Skin epidermis (tissue), 12 donors: ENCODE measurements around the gene POLK.
"Not testable (repeated sequence)": the region's sequence is repeated elsewhere in the genome, so short reads cannot be mapped to it uniquely, and the experiment has no call there.

Experiments used
- H3K27ac ChIP-seq, 21 experiments: fragments of 200-600 bp; sonication (generic) in 11 of 21; one replicate each; pipeline ENCODE4 v1.5.0; 2020; ENCODE audit warnings: mild to moderate bottlenecking in 3 of 21, inconsistent platforms in 2 of 21, moderate library complexity in 2 of 21
- H3K4me3 ChIP-seq, 7 experiments: fragments of 200-600 bp; sonication (generic) in 2 of 7; one replicate each; pipeline ENCODE4 v1.5.0; 2020; ENCODE audit warnings: inconsistent platforms in 2 of 7, mild to moderate bottlenecking in 2 of 7, moderate library complexity in 1 of 7

The POLK gene

DNA sequence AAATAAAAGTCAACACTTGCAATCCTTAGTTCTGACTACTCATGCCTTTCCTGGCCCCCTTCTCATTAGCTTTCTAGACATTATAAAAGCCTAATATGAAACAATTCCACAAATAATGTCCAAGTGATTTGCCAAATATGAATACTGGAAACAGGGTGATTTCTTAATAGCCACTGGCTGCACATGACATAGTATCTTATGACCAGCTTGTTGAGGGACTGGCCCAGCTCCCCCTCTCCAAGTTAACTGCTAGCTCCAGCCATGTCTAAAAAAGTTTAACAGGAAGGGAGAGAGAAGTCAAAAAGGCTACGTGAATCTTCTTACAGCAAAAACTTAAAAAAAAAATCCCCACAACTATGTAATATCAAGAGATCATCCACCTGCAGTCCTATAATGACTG is 1.7 kb upstream of the POLK start:
- Histone ChIP-seq H3K4me3 (peak overlapping the region; percentile 67 to 96 (median 88)), H3K27ac (peak overlapping the region in 11 of 21 experiments; percentile 80 to 97 (median 92))

DNA sequence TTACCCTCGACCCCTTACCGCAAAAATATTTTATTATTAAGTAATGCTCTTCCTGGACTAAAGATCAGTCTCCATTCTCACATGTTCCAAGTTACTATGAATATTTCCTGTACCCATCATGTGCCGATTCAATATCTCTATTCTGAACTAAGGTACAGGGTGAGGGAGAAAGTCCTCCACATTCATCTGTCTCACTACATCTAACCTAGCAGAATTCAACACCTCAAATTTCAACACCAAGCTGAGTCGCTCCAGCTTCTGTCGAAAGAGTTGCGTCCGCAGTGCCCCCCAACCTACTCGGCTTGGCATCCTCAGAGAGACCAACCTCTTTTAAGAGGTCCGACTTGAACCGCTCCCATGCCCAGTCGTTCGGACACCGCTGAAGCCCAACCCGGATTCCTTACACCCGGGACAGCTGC is 1.3 kb upstream of the POLK start:
- peak overlapping the region; percentile 67 to 96 (median 88) for H3K4me3 ChIP-seq
- peak overlapping the region in 20 of 21 experiments; percentile 80 to 97 (median 92) for H3K27ac ChIP-seq

DNA sequence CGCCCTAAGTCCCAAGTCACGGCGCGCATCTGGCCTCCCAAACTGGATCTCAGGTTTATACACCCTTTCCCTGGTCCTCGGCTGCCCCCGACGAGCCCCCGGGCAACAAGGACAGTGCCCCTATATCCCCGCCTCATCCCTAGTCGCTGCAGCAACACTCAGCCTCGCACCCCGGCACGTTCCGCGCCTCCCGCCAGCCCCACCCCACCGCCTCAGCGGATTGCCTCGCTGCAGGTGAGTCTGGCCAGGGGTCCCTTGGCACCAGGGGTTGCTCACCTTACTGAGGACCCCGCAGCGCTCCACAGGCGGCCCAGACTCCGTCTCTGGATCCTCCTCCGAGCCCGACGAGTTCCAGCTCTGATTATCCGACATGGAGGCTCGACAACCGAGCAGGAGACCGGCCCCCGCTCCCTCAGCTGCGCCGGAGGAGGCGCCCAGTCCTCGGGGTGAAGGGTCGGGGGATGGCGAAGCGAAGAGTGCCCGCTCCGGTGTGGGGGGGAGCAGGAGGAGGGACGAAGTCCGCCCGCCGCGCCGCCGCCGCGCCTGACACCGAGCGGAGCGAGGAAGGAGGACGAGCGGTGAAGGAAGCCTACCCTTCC is 756 bp upstream of the POLK start:
- Histone ChIP-seq H3K27ac (peak overlapping the region; percentile 76 to 97 (median 92)), H3K4me3 (peak overlapping the region; percentile 67 to 96 (median 88))

DNA sequence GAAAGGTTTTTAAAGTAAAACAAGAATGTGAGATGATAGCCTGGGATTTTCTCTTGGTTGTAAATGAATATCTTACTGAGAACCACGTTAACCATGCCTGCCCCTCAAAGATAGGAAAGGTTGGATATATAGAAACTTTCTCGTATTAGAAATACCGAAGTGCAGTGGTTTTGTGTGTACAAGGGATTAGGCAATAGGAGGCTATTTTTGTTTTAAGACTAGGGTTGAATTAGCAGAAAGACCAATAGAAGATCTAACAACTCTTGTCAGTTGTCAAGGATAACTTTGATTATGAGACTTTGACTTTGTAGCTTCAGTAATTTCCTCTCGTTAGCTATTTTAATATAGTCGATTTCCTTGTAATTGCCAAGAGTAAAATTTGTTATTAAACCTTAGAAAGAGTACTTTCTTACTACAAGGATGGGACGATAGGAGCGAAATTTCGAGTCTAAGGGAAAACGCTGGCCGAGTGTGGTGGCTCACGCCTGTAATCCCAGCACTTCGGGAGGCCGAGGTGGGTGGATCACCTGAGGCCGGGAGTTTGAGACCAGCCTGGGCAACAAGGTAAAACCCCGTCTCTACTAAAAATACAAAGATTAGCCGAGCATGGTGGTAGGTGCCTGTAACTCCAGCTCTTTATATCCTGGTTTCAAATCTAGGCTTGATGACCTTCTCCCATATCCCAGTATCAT is 838 bp downstream of the POLK start:
- Histone ChIP-seq H3K27ac (peak overlapping the region; percentile 68 to 97 (median 90)), H3K4me3 (peak overlapping the region; percentile 67 to 96 (median 88))

DNA sequence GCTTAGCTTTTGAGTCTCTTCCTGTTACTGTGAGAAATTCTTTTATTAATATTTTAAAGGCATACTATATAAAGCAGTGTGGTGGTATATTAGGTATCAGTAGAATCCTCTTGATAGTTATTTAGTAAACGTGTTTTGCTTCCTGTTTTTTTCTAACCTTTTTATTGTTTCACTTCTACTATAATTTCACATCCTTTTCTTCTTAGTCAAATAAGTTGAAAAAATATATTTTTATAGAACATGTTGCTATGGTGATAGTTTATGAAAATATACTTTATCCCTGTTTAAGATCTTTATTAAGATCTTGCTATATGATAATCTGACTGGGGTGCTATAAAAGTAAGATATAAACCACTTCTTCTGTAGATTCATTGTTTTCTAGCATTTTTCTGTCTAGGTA is 2.1 kb downstream of the POLK start:
- H3K27ac ChIP-seq = no peak overlapping the region
- H3K4me3 ChIP-seq = no peak overlapping the region

DNA sequence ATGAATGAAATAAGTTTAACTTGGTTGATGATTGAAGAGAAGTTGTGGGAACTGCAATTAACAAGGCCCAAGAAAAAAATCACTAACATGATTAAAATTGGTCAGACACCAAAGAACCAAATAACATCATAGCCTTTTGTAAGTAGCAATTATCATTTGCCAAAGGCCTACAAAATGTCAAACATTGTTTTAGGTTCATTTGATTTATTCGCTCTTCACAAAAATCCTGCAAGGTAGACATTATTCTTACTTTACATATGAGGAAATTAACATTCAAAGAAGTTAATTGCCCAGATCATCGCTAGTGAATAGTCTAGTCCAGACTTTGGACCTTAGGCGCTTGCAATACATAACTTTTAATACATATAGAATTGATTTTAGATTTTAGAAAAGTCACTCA is 2.6 kb downstream of the POLK start:
- no peak overlapping the region for H3K4me3 ChIP-seq
- no peak overlapping the region for H3K27ac ChIP-seq

DNA sequence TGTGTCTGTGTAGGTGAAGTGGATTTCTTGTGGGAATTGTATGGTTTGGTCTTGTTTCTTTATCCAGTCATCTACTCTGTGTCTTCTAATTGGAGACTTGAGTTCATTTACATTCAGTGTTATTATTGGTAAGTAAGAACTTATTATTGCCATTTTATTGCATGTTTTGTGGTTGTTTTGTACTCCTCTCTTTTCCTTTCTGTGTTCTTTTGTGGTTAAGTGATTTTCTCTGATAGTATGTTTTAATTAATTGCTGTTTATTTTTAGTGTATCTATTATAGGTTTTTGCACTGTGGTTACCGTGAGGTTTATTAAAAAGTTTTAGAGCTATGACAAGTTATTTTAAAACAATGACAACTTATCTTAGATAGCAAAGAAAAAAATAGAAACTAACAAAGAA is 8.1 kb downstream of the POLK start:
- Histone ChIP-seq H3K4me3 (no peak overlapping the region), H3K27ac (no peak overlapping the region)

DNA sequence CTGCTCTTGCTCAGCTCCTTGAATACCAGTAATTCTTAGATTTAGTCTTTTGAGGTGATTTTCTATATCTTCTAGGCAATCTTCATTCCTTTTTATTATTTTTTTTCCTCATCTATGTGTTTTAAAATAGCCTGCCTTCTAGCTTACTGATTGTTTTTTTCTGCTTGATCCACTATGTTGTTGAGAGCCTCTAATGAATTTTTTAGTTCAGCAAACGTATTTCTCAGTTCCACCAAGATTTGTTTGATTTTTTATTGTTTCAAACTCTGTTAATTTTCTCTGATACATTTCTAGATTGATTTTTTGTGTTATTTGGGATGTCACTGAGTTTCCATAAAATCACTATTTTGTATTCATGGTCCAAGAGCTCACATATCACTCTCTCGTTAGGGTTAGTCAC is 9.5 kb downstream of the POLK start:
- Histone ChIP-seq H3K4me3 (no peak overlapping the region), H3K27ac (no peak overlapping the region)

DNA sequence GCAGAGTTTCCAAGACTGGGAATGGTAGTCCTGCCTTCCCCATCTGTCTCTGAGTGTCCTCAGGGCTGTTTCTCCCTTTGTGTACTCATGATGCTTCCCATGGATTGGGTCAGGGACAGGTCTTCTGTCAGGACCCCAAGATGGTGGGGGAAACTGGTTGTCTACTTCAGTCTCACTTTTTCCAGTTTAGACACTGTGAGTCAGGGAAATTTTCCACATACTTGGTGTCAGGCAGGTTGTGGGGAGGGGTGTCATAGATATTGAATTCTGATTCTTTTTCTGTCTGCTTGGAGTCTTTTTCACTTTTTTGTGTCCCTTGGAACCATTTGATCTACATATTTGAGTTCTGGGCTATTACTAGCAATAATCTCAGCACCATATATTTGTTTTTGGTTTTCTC is 10.3 kb downstream of the POLK start:
- Histone ChIP-seq H3K4me3 (no peak overlapping the region), H3K27ac (no peak overlapping the region)

DNA sequence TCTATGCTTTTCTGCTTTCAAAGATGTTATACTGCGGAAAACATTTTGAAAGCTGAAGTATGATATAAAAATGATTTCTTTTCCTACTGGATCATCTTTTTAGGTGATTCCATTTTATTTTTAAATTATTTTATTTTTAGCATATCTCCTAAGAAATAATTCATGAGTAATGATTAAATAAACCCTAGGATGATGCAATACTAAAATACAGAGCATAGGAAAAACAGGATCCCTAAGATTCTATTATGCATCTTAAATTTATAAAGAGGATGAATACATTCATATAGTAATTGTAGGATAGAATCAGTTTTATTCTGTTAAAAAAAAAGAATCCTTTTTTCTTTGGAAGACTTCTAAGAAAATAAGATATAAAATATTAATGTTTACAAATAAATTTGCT is 10.9 kb downstream of the POLK start:
- no peak overlapping the region for H3K27ac ChIP-seq
- H3K4me3 ChIP-seq = no peak overlapping the region

DNA sequence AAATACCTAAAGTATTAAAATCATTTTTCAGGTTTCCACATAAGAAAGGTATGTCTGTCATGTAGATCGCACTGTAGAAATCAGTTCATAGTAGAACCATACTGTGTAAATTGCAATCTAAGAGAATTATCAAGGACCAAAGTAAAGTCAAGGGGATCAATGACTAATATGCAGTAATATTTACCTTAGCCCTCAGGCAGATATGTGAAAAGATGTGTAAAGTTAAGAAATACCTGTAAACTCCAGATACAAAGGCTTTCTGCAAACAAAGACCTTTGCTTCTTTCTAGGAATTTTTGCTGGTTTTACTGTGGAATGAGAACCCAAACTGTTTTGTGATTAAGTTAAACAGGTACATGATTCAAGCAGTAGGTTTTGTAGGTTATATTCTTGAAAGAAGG is 11.6 kb downstream of the POLK start:
- H3K4me3 ChIP-seq = no peak overlapping the region
- no peak overlapping the region for H3K27ac ChIP-seq

DNA sequence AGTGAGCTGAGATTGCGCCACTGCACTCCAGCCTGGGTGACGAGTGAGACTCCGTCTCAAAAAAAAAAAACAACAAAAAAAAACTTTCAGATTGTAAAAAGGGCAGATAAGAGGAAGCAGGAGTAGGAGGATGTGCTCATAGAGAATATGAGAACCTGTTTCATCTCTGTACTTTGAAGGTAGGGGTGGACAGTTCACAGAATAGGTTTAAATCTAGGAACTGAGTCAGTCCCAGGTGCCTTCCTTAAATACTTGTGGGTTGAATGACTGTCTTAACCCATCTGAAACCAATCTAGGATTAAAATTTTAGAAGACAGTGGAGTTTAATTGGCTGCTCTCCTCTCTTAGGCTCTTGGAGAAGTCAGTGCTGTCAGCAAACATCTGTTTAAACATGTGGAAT is 12.4 kb downstream of the POLK start:
- peak overlapping the region in 1 of 21 experiments; percentile 55 for H3K27ac ChIP-seq
- no peak overlapping the region for H3K4me3 ChIP-seq

DNA sequence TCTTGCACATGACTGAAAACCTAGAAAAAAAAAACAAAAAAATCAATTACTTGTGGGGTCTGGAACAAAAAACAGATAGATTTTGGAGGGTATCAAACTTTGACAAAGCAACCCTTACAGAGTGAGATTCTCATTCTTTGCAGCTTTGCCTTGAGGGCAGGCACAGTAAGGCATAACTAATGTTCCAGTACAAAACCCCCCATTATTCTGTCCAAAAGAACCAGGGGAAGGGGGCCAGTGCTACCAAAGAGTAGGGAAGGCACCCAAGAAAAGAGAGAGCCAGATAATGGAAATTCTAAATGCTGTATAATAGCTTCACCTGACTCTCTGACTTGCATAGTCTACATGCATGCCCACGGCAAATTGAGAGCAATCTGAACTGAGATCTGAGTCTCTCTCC is 12.9 kb downstream of the POLK start:
- H3K4me3 ChIP-seq = no peak overlapping the region
- H3K27ac ChIP-seq = no peak overlapping the region

DNA sequence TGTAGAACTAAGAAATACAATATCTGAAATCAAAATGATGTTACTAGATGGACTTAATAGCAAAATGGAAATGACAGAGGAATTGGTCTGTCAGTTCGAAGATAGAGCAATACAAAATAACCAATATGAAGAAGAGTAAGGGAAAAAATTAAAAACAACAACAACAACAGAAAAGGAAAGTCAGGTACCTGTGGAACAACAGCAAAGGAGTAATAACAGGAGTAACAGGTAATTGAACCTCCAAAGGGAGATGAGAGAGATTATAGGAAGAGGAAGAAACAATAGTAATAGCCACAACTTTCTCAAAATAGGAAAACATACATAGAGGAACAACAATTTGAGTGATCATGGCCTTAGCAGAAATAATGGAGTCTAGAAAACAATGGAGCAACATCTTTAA is 13.7 kb downstream of the POLK start:
- Histone ChIP-seq H3K27ac (no peak overlapping the region), H3K4me3 (no peak overlapping the region)

DNA sequence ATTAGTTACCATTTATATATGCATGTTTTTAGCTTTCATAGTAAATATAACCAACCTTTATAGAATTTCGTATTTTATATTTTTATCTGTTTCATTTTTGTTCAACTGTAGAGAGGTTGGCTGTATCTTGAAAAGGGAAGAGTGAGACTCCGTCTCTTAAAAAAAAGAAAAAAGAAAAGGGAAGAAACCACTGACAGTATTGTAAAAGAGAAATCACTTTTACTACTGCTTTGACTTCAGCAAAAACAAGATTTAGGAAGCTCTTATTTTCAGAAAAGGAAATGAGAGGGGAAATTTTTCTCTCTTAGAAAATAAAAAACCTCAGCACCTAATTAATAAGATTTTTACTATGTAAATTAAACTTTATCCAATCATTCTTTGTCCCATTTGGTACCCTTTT is 14.4 kb downstream of the POLK start:
- H3K4me3 ChIP-seq = no peak overlapping the region
- no peak overlapping the region for H3K27ac ChIP-seq

DNA sequence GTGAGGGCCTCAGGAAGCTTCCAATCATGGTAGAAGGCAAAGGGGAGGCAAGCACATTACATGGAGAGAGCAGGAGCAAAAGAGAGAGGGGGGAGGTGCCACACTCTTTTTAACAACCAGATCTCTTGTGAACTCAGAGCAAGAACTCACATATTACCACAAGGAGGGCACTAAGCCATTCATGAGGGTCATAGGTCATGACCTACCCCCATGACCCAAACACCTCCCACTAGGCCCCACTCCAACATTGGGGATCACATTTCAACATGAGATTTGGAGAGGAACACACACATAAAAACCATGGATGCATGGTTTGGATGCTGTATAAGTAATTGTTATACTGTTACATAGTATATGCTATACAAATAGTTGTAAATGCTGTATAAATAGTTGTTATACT is 17.5 kb downstream of the POLK start:
- no peak overlapping the region for H3K27ac ChIP-seq

DNA sequence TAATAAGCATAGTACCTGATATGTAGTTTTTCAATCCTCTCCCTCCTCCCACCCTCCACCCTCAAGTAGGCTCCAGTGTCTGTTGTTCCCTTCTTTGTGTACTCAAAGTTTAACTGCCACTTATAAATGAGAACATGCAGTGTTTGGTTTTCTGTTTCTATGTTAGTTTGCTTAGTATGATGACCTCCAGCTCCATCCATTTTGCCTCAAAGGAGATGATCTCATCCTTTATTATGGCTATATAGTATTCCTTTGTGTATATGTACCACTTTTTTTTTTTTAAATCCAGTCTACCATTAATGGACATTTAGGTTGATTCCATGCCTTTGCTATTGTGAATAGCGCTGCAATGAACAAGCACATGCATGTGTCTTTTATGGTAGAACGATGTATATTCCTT is 20.5 kb downstream of the POLK start:
- Histone ChIP-seq H3K27ac (no peak overlapping the region), H3K4me3 (no peak overlapping the region)

More for the DNA sequence above, 17.5 kb downstream of the POLK start:
- no peak overlapping the region for H3K4me3 ChIP-seq

DNA sequence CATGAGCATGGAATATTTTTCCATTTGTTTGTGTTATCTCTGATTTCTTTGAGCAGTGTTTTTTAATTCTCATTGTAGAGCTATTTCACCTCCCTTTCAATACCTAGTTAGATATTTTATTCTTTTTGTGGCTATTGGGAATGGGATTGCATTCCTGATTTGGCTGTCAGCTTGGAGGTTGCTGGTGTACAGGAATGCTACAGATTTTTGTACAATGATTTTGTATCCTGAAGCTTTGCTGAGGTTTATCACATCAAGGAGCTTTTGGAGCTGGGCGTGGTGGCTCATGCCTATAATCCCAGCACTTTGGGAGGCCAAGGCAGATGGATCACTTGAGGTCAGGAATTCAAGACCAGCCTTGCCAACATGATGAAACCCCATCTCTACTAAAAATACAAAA is 22.0 kb downstream of the POLK start:
- not testable (repeated sequence) for H3K4me3 ChIP-seq, H3K27ac ChIP-seq

DNA sequence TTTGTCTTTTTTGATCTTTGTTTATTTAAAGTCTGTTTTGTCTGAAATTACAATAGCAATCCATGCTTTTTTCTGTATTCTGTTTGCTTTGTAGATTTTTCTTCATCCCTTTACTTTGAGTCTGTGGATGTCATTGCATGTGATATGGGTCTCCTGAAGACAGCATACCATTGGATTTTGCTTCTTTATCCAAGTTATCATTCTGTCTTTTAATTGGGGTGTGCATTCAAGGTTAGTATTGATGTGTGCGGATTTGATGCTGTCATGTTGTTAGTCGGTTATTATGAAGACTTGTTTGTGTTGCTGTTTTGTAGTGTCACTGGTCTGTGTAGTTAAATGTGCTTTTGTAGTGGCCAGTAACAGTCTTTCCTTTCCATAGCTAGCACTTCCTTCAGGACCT is 23.0 kb downstream of the POLK start:
- Histone ChIP-seq H3K4me3 (no peak overlapping the region), H3K27ac (no peak overlapping the region)

DNA sequence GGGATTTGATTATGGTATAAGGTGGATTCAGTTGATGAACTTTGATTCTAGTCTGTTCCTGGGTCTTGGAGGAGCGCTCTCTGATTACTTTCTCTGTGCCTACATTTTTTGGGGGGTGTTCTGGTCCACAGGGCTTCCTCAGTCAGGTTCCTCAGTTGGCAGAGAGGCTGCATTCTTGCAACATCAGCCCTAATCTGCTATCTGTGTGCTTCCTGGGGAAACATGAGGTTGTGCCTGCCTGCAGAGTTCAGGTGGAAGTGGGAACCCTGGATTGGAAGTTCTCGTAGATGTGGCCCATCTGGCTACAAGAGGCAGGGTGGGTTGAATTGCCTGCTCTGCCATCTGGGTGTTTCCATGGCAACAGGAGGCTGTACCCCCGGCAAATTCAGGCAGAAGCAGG is 24.5 kb downstream of the POLK start:
- no peak overlapping the region for H3K27ac ChIP-seq
- H3K4me3 ChIP-seq = no peak overlapping the region

DNA sequence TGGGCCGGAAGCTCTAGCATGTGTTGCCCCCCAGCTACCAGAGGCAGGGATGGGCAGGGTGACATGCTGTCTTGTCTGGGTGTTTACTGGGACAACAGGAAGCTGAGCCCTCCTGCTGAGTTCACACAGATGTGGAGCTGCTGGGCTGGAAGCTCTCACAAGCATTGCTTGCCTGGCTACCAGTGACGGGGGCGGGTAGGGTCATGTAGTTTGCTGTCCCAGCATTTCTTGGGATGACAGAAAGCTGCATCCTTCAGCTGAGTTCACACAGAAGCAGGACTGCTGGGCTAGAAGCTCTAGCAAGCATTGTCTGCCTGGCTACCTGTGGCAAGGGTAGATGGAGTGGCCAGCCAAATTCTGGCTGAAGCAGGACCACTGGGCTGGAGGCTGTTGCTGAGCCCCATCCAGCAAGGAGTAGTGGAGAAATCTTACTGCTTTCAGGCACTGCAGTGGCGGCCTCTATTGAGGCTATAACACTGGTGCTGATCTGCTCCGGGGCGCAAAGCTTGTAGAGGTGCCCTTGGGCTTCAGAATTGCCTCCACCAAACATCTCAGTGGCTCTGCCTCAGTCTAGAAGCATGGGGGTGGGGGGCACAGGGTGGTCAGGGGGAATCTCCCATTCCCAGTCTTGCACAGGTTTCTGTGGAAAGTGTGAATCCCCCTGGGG is 25.1 kb downstream of the POLK start:
- no peak overlapping the region for H3K27ac ChIP-seq
- H3K4me3 ChIP-seq = no peak overlapping the region
